ENCODE measurements around the gene GALNT16. TPM values are rescaled to one million over a fixed set of nuclear protein-coding genes. Genes with fewer than 3 reads are reported as not detected.

Gene GALNT16
- total and polyA plus RNA-seq, 4 experiments from 2014 or later: 0.06 TPM; not detected in 3

- ChIA-PET CTCF (ENCODE audit: partially characterized antibody) (interaction anchor here (0.9 to 1.1 kb wide), 2 partner anchors 10 to 11 kb away, joined by 3 to 4 read pairs; no protein-coding TSS in a partner anchor), POLR2A (ENCODE audit: partially characterized antibody) (no interaction called here)
- H3K9me3 Mint-ChIP-seq: no peaks in the 10 kb centered on the region
- Histone ChIP-seq H3K27ac (ENCODE audit: low read depth, low read length) (no peak overlapping the region), H3K36me3 (ENCODE audit: insufficient read depth, low read length) (no peaks in the 10 kb centered on the region), H3K4me1 (ENCODE audit: insufficient read depth, low read length) (no peaks in the 10 kb centered on the region), H3K9me3 (ENCODE audit: control insufficient read depth in 1 of 2, low read length in 2 of 2) (no peaks in the 10 kb centered on the region), H3K4me3 (ENCODE audit: low read length in 2 of 2) (no peak overlapping the region), H3K27me3 (ENCODE audit: insufficient read depth, low read length) (peaks cover 5% of the 10 kb centered on the region)
- no peak overlapping the region for H3K4me3 Mint-ChIP-seq
- H3K4me1 Mint-ChIP-seq: no peaks in the 10 kb centered on the region
- no peaks in the 10 kb centered on the region for H3K36me3 Mint-ChIP-seq
- H3K27ac Mint-ChIP-seq: peak overlapping the region in 1 of 7 donors; percentile 13
- intact Hi-C loops (cut with micrococcal nuclease): no loop called here
- peaks cover 10 to 23% of the 10 kb centered on the region in 2 donors for H3K27me3 Mint-ChIP-seq
- DNase-seq: no peak
Measured at GRCh38 chr14:69252851-69253250, 7.1 kb upstream of the GALNT16 start.

- Histone ChIP-seq H3K27me3 (ENCODE audit: insufficient read depth, low read length) (peaks cover 28% of the 10 kb centered on the region), H3K4me1 (ENCODE audit: insufficient read depth, low read length) (peaks cover 11% of the 10 kb centered on the region), H3K4me3 (ENCODE audit: low read length in 2 of 2) (no peak overlapping the region), H3K36me3 (ENCODE audit: insufficient read depth, low read length) (no peaks in the 10 kb centered on the region), H3K27ac (ENCODE audit: low read depth, low read length) (no peak overlapping the region), H3K9me3 (ENCODE audit: control insufficient read depth in 1 of 2, low read length in 2 of 2) (no peaks in the 10 kb centered on the region)
- peaks cover 0 to 16% (median 3%) of the 10 kb centered on the region in 4 donors for H3K4me1 Mint-ChIP-seq
- DNase-seq: no peak
- intact Hi-C loops (cut with micrococcal nuclease): no loop called here
- H3K27ac Mint-ChIP-seq: no peak overlapping the region
- H3K27me3 Mint-ChIP-seq: peaks cover 35 to 54% of the 10 kb centered on the region in 2 donors
- no peaks in the 10 kb centered on the region for H3K9me3 Mint-ChIP-seq
- no peaks in the 10 kb centered on the region for H3K36me3 Mint-ChIP-seq
- ChIA-PET CTCF (ENCODE audit: partially characterized antibody) (no interaction called here), POLR2A (ENCODE audit: partially characterized antibody) (no interaction called here)
- peak overlapping the region in 5 of 8 donors; percentile 11 to 45 (median 26) for H3K4me3 Mint-ChIP-seq
Measured at GRCh38 chr14:69259168-69259526, 811 bp upstream of the GALNT16 start.

GRCh38 chr14:69260190-69260860 lies 367 bp downstream of the GALNT16 start:
- ChIA-PET POLR2A (ENCODE audit: partially characterized antibody) (no interaction called here), CTCF (ENCODE audit: partially characterized antibody) (no interaction called here)
- peak overlapping the region in 6 of 8 donors; percentile 15 to 59 (median 44) for H3K4me3 Mint-ChIP-seq
- Histone ChIP-seq H3K4me1 (ENCODE audit: insufficient read depth, low read length) (peaks cover 11% of the 10 kb centered on the region), H3K36me3 (ENCODE audit: insufficient read depth, low read length) (no peaks in the 10 kb centered on the region), H3K4me3 (ENCODE audit: low read length in 2 of 2) (peak overlapping the region in 1 of 2 donors; percentile 19), H3K27ac (ENCODE audit: low read depth, low read length) (no peak overlapping the region), H3K27me3 (ENCODE audit: insufficient read depth, low read length) (peaks cover 27% of the 10 kb centered on the region), H3K9me3 (ENCODE audit: control insufficient read depth in 1 of 2, low read length in 2 of 2) (no peaks in the 10 kb centered on the region)
- no peaks in the 10 kb centered on the region for H3K9me3 Mint-ChIP-seq
- H3K36me3 Mint-ChIP-seq: no peaks in the 10 kb centered on the region
- H3K4me1 Mint-ChIP-seq: peaks cover 0 to 16% (median 3%) of the 10 kb centered on the region in 4 donors
- DNase-seq: no peak
- H3K27me3 Mint-ChIP-seq: peaks cover 33 to 53% of the 10 kb centered on the region in 2 donors
- no peak overlapping the region for H3K27ac Mint-ChIP-seq
- intact Hi-C loops (cut with micrococcal nuclease): no loop called here

GRCh38 chr14:69260861-69261564 lies 1.1 kb downstream of the GALNT16 start:
- Histone ChIP-seq H3K4me3 (ENCODE audit: low read length in 2 of 2) (peak overlapping the region in 1 of 2 donors; percentile 19), H3K9me3 (ENCODE audit: control insufficient read depth in 1 of 2, low read length in 2 of 2) (no peaks in the 10 kb centered on the region), H3K4me1 (ENCODE audit: insufficient read depth, low read length) (peaks cover 11% of the 10 kb centered on the region), H3K27ac (ENCODE audit: low read depth, low read length) (no peak overlapping the region), H3K36me3 (ENCODE audit: insufficient read depth, low read length) (no peaks in the 10 kb centered on the region), H3K27me3 (ENCODE audit: insufficient read depth, low read length) (peaks cover 27% of the 10 kb centered on the region)
- no peak overlapping the region for H3K27ac Mint-ChIP-seq
- H3K4me3 Mint-ChIP-seq: peak overlapping the region; percentile 42 to 82 (median 71)
- intact Hi-C loops (cut with micrococcal nuclease): no loop called here
- peak in 4 of 5 donors; percentile 9 to 16 (median 12) for DNase-seq
- no peaks in the 10 kb centered on the region for H3K9me3 Mint-ChIP-seq
- ChIA-PET POLR2A (ENCODE audit: partially characterized antibody) (no interaction called here), CTCF (ENCODE audit: partially characterized antibody) (interaction anchor here (0.7 to 0.9 kb wide), 2 partner anchors 9 to 198 kb away, joined by 3 to 4 read pairs; no protein-coding TSS in a partner anchor)
- no peaks in the 10 kb centered on the region for H3K36me3 Mint-ChIP-seq
- peaks cover 0 to 16% (median 3%) of the 10 kb centered on the region in 4 donors for H3K4me1 Mint-ChIP-seq
- peaks cover 33 to 56% of the 10 kb centered on the region in 2 donors for H3K27me3 Mint-ChIP-seq

- peaks cover 0 to 16% (median 3%) of the 10 kb centered on the region in 4 donors for H3K4me1 Mint-ChIP-seq
- Histone ChIP-seq H3K27ac (ENCODE audit: low read depth, low read length) (no peak overlapping the region), H3K27me3 (ENCODE audit: insufficient read depth, low read length) (peaks cover 27% of the 10 kb centered on the region), H3K4me3 (ENCODE audit: low read length in 2 of 2) (peak overlapping the region in 1 of 2 donors; percentile 19), H3K4me1 (ENCODE audit: insufficient read depth, low read length) (peaks cover 11% of the 10 kb centered on the region), H3K9me3 (ENCODE audit: control insufficient read depth in 1 of 2, low read length in 2 of 2) (no peaks in the 10 kb centered on the region), H3K36me3 (ENCODE audit: insufficient read depth, low read length) (no peaks in the 10 kb centered on the region)
- ChIA-PET CTCF (ENCODE audit: partially characterized antibody) (interaction anchor here (0.9 to 1.9 kb wide), 2 partner anchors 19 to 197 kb away, joined by 4 to 7 read pairs; no protein-coding TSS in a partner anchor), POLR2A (ENCODE audit: partially characterized antibody) (no interaction called here)
- DNase-seq: no peak
- H3K27me3 Mint-ChIP-seq: peaks cover 33 to 50% of the 10 kb centered on the region in 2 donors
- H3K36me3 Mint-ChIP-seq: no peaks in the 10 kb centered on the region
- peak overlapping the region in 7 of 8 donors; percentile 42 to 82 (median 69) for H3K4me3 Mint-ChIP-seq
- no peaks in the 10 kb centered on the region for H3K9me3 Mint-ChIP-seq
- H3K27ac Mint-ChIP-seq: no peak overlapping the region
- intact Hi-C loops (cut with micrococcal nuclease): no loop called here
Measured at GRCh38 chr14:69261761-69262331, 1.9 kb downstream of the GALNT16 start.

GRCh38 chr14:69262516-69262915 lies 2.6 kb downstream of the GALNT16 start:
- Histone ChIP-seq H3K27ac (ENCODE audit: low read depth, low read length) (no peak overlapping the region), H3K4me3 (ENCODE audit: low read length in 2 of 2) (no peak overlapping the region), H3K9me3 (ENCODE audit: control insufficient read depth in 1 of 2, low read length in 2 of 2) (no peaks in the 10 kb centered on the region), H3K36me3 (ENCODE audit: insufficient read depth, low read length) (no peaks in the 10 kb centered on the region), H3K4me1 (ENCODE audit: insufficient read depth, low read length) (peaks cover 11% of the 10 kb centered on the region), H3K27me3 (ENCODE audit: insufficient read depth, low read length) (peaks cover 27% of the 10 kb centered on the region)
- Mint-ChIP-seq H3K27ac (no peak overlapping the region), H3K9me3 (no peaks in the 10 kb centered on the region), H3K4me1 (peaks cover 0 to 16% (median 3%) of the 10 kb centered on the region in 4 donors), H3K27me3 (peaks cover 32 to 45% of the 10 kb centered on the region in 2 donors), H3K4me3 (peak overlapping the region in 3 of 8 donors; percentile 31 to 53 (median 35)), H3K36me3 (no peaks in the 10 kb centered on the region)
- CTCF ChIA-PET (ENCODE audit: partially characterized antibody): interaction anchor here (1.9 kb wide), 1 partner anchor 20 kb away, joined by 7 read pairs; no protein-coding TSS in a partner anchor
- intact Hi-C loops (cut with micrococcal nuclease): no loop called here
- POLR2A ChIA-PET (ENCODE audit: partially characterized antibody): no interaction called here
- DNase-seq: no peak

- peaks cover 28 to 39% of the 10 kb centered on the region in 2 donors for H3K27me3 Mint-ChIP-seq
Measured at GRCh38 chr14:69263364-69263763, 3.4 kb downstream of the GALNT16 start.

More at GRCh38 chr14:69263364-69263763, 3.4 kb downstream of the GALNT16 start:
- Histone ChIP-seq H3K27me3 (ENCODE audit: insufficient read depth, low read length) (peaks cover 21% of the 10 kb centered on the region), H3K27ac (ENCODE audit: low read depth, low read length) (no peak overlapping the region), H3K9me3 (ENCODE audit: control insufficient read depth in 1 of 2, low read length in 2 of 2) (no peaks in the 10 kb centered on the region), H3K4me1 (ENCODE audit: insufficient read depth, low read length) (peaks cover 11% of the 10 kb centered on the region), H3K4me3 (ENCODE audit: low read length in 2 of 2) (no peak overlapping the region), H3K36me3 (ENCODE audit: insufficient read depth, low read length) (no peaks in the 10 kb centered on the region)
- Mint-ChIP-seq H3K4me1 (peaks cover 0 to 16% (median 3%) of the 10 kb centered on the region in 4 donors), H3K27ac (no peak overlapping the region), H3K36me3 (no peaks in the 10 kb centered on the region), H3K9me3 (no peaks in the 10 kb centered on the region), H3K4me3 (peak overlapping the region in 1 of 8 donors; percentile 17)
- CTCF ChIA-PET (ENCODE audit: partially characterized antibody): interaction anchor here (1.9 kb wide), 1 partner anchor 21 kb away, joined by 7 read pairs; no protein-coding TSS in a partner anchor
- POLR2A ChIA-PET (ENCODE audit: partially characterized antibody): no interaction called here
- no peak for DNase-seq
- intact Hi-C loops (cut with micrococcal nuclease): no loop called here

Data from CD4-positive, alpha-beta memory T cell (primary cell).